Glutamatergic neuron (in vitro differentiated cells): ENCODE results near the gene PTPN3. TPM values are rescaled to one million over a fixed set of nuclear protein-coding genes. Genes with fewer than 3 reads are reported as not detected.

Experiments
- DNase-seq: peaks from one replicate; pipeline ENCODE4 v3.0.0; 2022
- H3K27ac Mint-ChIP-seq: one replicate; pipeline ENCODE4 v1.8.0; 2020; ENCODE audit warnings: mild to moderate bottlenecking, mixed read lengths, inconsistent platforms; ENCODE audit not compliant: unreplicated experiment
- H3K27me3 Mint-ChIP-seq: one replicate; pipeline ENCODE4 v1.8.0; 2020; ENCODE audit warnings: mild to moderate bottlenecking, moderate library complexity, mixed read lengths, inconsistent platforms; ENCODE audit not compliant: unreplicated experiment
- H3K36me3 Mint-ChIP-seq: one replicate; pipeline ENCODE4 v1.8.0; 2020; ENCODE audit warnings: mild to moderate bottlenecking, mixed read lengths, inconsistent platforms; ENCODE audit not compliant: unreplicated experiment
- H3K4me1 Mint-ChIP-seq: one replicate; pipeline ENCODE4 v1.8.0; 2020; ENCODE audit warnings: mild to moderate bottlenecking, low read depth, mixed read lengths, inconsistent platforms; ENCODE audit not compliant: unreplicated experiment
- H3K4me3 Mint-ChIP-seq: one replicate; pipeline ENCODE4 v1.8.0; 2020; ENCODE audit warnings: mild to moderate bottlenecking, mixed read lengths, inconsistent platforms; ENCODE audit not compliant: unreplicated experiment
- H3K9me3 Mint-ChIP-seq: one replicate; pipeline ENCODE4 v1.8.0; 2020; ENCODE audit warnings: mild to moderate bottlenecking, moderate library complexity, mixed read lengths, inconsistent platforms; ENCODE audit not compliant: unreplicated experiment
- total RNA-seq: library from RNA; stranded (reverse); fragmentation: NEBNext Ultra II Directional; extraction: Animal tissue kit (Norgen Biotek cat#: 25700); gene quantifications from one replicate; pipeline ENCODE4 v1.2.1, GENCODE V29; 2021; ENCODE audit not compliant: unreplicated experiment
- TF ChIP-seq, protein P1 (sequence below): fragments of 200-600 bp; sonication (generic); IDR thresholded peaks from one replicate; pipeline ENCODE4 v1.5.0; 2021; ENCODE audit not compliant: partially characterized antibody, unreplicated experiment

PTPN3 gene
- total RNA-seq, 1 donor from 2014 or later, result 1.6 TPM

GRCh38 chr9:109488791-109489492 is 9.2 kb downstream of the PTPN3 start:
- Mint-ChIP-seq H3K27me3 (peaks cover 2% of the 10 kb centered on the region), H3K36me3 (peaks cover 5% of the 10 kb centered on the region)

DNA sequence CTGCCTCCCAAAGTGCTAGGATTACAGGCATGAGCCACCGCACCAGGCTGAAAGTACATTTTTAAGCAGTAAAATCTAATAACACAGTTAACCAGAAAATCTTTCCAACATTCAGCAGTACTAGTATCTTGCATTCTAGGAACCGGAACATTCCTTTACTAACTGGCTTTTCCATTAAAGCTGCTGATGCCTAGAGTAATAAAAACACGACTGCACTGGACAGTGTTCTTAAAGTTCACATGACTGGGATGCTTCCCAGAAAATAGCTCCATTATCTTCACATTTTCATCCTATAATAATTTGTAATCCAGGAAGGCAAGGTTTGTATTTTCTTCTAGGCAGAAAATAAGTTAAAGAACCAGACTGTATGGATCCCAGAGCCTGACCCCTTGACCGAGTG is 9.8 kb downstream of the PTPN3 start:
- H3K27ac Mint-ChIP-seq, result no peak overlapping the region
- peaks cover 3% of the 10 kb centered on the region for H3K9me3 Mint-ChIP-seq
- H3K4me3 Mint-ChIP-seq, result no peak overlapping the region
- peaks cover 5% of the 10 kb centered on the region for H3K36me3 Mint-ChIP-seq
- no peak for DNase-seq
- H3K27me3 Mint-ChIP-seq, result no peaks in the 10 kb centered on the region
- TF ChIP-seq, protein P1, sequence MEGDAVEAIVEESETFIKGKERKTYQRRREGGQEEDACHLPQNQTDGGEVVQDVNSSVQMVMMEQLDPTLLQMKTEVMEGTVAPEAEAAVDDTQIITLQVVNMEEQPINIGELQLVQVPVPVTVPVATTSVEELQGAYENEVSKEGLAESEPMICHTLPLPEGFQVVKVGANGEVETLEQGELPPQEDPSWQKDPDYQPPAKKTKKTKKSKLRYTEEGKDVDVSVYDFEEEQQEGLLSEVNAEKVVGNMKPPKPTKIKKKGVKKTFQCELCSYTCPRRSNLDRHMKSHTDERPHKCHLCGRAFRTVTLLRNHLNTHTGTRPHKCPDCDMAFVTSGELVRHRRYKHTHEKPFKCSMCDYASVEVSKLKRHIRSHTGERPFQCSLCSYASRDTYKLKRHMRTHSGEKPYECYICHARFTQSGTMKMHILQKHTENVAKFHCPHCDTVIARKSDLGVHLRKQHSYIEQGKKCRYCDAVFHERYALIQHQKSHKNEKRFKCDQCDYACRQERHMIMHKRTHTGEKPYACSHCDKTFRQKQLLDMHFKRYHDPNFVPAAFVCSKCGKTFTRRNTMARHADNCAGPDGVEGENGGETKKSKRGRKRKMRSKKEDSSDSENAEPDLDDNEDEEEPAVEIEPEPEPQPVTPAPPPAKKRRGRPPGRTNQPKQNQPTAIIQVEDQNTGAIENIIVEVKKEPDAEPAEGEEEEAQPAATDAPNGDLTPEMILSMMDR, result no peak
- H3K4me1 Mint-ChIP-seq, result no peaks in the 10 kb centered on the region

More at GRCh38 chr9:109488791-109489492, 9.2 kb downstream of the PTPN3 start:
- H3K9me3 Mint-ChIP-seq, result no peaks in the 10 kb centered on the region
- H3K4me1 Mint-ChIP-seq, result no peaks in the 10 kb centered on the region
- TF ChIP-seq, protein P1, result no peak
- H3K27ac Mint-ChIP-seq, result no peak overlapping the region
- no peak for DNase-seq
- no peak overlapping the region for H3K4me3 Mint-ChIP-seq

- peaks cover 5% of the 10 kb centered on the region for H3K36me3 Mint-ChIP-seq
- H3K4me3 Mint-ChIP-seq, result no peak overlapping the region
- H3K9me3 Mint-ChIP-seq, result peaks cover 5% of the 10 kb centered on the region
- no peak for DNase-seq
- peaks cover 4% of the 10 kb centered on the region for H3K27me3 Mint-ChIP-seq
- H3K4me1 Mint-ChIP-seq, result no peaks in the 10 kb centered on the region
- TF ChIP-seq, protein P1, result no peak
- no peak overlapping the region for H3K27ac Mint-ChIP-seq
Observed at GRCh38 chr9:109487247-109487646, 10.9 kb downstream of the PTPN3 start.

DNA sequence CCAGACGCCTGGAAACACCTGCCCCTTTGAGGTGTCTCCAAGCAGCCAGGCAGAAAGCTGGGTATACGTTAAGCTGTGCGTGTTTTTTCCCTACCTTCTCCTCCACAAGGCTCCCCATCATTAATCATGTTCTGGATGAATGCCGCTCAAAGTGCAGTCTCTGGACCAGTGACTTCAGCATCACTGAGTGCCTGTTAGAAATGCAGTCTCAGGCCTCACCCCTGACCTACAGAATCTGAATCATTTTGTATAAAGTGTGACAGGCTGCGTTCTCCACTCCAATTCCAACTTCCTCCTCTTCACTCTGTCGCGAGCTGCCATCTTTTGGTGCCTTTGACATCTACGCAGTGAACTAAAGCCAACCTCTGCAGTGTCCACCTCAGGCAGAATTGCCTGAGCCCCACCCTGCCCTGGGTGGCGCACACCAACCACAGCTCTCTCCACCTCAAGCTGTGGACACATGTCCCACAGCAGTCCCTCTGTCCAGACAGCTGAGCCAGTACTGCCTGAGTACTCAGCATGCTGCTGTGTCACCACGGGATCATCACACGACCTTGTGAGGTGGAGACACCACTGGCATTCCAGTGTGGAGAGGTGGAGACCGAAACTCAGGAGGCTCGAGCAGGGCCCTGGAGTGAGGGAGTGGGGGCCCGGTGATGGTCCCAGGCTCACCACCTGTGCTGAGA is 14.2 kb downstream of the PTPN3 start:
- H3K36me3 Mint-ChIP-seq, result peaks cover 5% of the 10 kb centered on the region
- TF ChIP-seq, protein P1, result no peak
- peaks cover 5% of the 10 kb centered on the region for H3K27me3 Mint-ChIP-seq
- no peak for DNase-seq
- H3K4me1 Mint-ChIP-seq, result no peaks in the 10 kb centered on the region
- no peak overlapping the region for H3K4me3 Mint-ChIP-seq
- no peak overlapping the region for H3K27ac Mint-ChIP-seq
- H3K9me3 Mint-ChIP-seq, result peaks cover 5% of the 10 kb centered on the region

GRCh38 chr9:109482391-109482916 is 15.7 kb downstream of the PTPN3 start:
- Mint-ChIP-seq H3K36me3 (peaks cover 5% of the 10 kb centered on the region), H3K4me1 (no peaks in the 10 kb centered on the region), H3K4me3 (no peak overlapping the region), H3K27ac (no peak overlapping the region), H3K9me3 (peaks cover 5% of the 10 kb centered on the region), H3K27me3 (peaks cover 5% of the 10 kb centered on the region)
- TF ChIP-seq, protein P1, result no peak
- DNase-seq, result no peak
